ENCODE data around the gene DOK1.

DNA sequence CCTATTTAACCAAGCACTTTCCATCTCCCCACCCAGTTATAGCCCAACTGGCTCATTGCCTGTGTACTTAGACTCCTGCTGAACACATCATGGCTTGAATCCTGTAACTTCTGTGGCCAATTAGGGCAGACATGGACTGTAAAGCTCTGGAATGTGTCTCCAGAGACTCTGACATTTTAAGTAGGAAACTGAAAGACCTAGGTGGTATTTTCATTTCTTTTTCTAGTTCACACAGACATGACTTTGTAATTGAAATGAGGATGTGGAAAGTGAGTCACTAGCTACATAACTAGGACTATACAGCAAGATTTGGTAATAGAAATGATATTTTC is 12.2 kb downstream of the DOK1 start:
- TF ChIP-seq CTCF (IDR thresholded peaks at IDR 0.05) = no peak
- no peak for TF ChIP-seq POLR2A (IDR thresholded peaks at IDR 0.05)

All from Peyer's patch (tissue), 4 donors.